Measurements from ENCODE around the gene LBHD1.
"Not testable (repeated sequence)": the region's sequence is repeated elsewhere in the genome, so short reads cannot be mapped to it uniquely, and the experiment has no call there.

Gene LBHD1

DNA sequence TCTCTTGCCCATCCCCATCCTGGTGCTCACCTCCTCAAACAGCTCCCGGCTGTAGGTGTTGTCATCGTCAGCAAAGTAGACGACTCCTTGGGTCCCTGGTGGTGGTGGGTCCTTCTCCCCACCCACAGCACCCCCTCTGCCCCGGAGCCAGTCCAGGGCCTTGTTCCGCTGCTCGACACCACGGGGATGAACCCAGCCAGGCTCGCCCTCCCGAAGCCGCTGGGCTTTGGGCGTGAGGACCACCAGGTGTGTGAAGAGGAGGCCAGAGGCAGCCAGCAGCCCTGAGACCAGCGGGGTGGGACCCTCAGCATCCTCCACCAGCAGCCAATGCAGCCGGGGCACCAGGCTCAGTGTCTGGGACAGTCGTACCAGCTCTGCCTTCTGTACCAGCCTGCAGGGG, 55.1 kb downstream of the LBHD1 start:
- DNase-seq (ENCODE audit: low read depth) = not testable (repeated sequence)

GRCh38 chr11:62615521-62615920, 56.5 kb downstream of the LBHD1 start:
- DNase-seq (ENCODE audit: low read depth) = no peak

- no peak for DNase-seq (ENCODE audit: low read depth)
Measured at GRCh38 chr11:62614275-62614674, 57.8 kb downstream of the LBHD1 start.

DNA sequence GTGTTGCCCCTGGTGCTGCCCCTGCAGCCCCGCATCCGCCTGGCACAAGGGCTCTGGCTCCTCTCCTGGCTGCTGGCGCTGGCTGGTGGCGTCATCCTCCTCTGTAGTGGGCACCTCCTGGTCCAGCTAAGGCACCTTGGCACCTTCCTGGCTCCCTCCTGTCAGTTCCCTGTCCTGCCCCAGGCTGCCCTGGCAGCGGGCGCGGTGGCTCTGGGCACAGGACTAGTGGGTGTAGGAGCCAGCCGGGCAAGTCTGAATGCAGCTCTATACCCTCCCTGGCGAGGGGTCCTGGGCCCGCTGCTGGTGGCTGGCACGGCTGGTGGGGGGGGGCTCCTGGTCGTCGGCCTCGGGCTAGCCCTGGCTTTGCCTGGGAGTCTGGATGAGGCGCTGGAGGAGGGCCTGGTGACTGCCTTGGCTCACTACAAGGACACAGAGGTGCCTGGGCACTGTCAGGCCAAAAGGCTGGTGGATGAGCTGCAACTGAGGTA, 58.7 kb downstream of the LBHD1 start:
- no peak for DNase-seq (ENCODE audit: low read depth)

All from EH (cell line).